Measurements from ENCODE around the gene MYBPHL.

The MYBPHL gene

DNA sequence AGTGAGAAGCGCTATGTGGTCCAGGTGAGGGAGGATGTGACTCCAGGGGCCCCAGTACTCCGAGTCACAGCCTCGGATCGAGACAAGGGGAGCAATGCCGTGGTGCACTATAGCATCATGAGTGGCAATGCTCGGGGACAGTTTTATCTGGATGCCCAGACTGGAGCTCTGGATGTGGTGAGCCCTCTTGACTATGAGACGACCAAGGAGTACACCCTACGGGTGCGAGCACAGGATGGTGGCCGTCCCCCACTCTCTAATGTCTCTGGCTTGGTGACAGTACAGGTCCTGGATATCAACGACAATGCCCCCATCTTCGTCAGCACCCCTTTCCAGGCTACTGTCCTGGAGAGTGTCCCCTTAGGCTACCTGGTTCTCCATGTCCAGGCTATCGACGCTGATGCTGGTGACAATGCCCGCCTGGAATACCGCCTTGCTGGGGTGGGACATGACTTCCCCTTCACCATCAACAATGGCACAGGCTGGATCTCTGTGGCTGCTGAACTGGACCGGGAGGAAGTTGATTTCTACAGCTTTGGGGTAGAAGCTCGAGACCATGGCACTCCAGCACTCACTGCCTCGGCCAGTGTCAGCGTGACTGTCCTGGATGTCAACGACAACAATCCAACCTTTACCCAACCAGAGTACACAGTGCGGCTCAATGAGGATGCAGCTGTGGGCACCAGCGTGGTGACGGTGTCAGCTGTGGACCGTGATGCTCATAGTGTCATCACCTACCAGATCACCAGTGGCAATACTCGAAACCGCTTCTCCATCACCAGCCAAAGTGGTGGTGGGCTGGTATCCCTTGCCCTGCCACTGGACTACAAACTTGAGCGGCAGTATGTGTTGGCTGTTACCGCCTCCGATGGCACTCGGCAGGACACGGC, 55.3 kb downstream of the MYBPHL start:
- no peak for DNase-seq

DNA sequence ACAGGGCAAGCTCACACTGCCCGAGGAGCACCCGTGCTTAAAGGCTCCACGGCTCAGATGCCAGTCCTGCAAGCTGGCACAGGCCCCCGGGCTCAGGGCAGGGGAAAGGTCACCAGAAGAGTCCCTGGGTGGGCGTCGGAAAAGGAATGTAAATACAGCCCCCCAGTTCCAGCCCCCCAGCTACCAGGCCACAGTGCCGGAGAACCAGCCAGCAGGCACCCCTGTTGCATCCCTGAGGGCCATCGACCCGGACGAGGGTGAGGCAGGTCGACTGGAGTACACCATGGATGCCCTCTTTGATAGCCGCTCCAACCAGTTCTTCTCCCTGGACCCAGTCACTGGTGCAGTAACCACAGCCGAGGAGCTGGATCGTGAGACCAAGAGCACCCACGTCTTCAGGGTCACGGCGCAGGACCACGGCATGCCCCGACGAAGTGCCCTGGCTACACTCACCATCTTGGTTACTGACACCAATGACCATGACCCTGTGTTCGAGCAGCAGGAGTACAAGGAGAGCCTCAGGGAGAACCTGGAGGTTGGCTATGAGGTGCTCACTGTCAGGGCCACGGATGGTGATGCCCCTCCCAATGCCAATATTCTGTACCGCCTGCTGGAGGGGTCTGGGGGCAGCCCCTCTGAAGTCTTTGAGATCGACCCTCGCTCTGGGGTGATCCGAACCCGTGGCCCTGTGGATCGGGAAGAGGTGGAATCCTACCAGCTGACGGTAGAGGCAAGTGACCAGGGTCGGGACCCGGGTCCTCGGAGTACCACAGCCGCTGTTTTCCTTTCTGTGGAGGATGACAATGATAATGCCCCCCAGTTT, 56.1 kb downstream of the MYBPHL start:
- no peak for DNase-seq

DNA sequence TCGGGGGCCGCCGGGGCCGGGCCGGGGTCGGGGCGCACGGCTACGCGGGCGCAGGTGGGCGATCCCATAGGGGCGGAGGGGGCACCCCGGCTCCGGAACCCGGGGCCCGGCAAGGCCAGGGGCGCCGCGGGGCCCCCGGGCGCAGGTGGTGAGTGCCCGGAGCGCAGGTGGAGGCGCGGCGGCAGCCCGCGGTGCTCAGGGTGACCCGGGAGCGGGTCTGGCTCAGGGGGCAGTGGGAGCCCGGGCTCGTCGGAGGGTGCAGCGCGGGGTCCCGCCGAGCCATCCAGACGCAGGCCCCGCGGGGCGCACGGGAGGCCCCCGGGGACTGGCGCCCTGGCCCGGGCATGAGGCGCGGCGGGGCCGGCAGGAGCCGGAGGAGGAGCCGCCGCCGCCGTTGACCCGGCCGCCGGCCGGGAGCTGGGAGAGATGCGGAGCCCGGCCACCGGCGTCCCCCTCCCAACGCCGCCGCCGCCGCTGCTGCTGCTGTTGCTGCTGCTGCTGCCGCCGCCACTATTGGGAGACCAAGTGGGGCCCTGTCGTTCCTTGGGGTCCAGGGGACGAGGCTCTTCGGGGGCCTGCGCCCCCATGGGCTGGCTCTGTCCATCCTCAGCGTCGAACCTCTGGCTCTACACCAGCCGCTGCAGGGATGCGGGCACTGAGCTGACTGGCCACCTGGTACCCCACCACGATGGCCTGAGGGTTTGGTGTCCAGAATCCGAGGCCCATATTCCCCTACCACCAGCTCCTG, 57.0 kb downstream of the MYBPHL start:
- peak; percentile 36 for DNase-seq

DNA sequence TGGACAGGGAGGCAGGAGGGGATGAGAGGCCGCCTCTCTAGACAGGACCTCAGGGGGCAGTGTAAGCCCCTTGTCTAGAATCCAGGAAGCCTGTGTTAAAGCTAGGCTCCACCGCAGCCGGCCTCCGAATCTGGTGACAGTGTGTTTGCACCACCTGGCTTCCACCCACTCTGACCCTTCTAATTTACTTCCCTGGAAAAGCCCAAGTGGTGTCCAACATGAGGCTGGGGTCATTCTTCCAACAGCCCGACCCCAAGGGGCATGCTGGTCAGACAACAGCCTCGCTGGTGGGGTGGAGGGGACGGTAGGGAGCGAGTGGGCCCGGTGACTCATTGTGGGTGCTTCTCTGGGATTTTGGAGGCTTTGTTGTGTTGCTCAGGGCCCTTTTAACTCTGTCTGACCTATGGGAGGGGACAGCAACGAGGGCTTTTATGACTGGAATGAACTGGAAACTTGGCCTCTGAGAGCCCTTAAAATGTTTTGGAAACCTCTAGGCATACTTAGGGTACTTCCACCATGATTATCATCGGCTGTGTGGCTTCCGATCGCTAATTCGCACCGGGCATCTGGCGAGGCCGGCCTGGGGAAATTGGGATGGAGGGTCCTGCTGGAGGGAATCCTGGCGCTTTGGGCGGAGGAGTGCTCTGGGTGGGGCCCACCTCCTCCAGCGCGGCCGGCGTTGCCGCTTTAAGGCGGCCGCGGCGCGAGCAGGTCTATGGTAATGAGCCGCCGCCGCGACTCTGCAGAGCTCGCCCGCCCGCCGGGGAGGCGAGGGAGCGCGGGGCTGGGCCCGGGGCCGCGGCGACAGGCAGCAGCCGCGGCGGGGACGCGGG, 57.8 kb downstream of the MYBPHL start, which contains the start of gene CELSR2:
Gene CELSR2, plus strand, starts transcription at position 743 of the 833 bp plus-strand sequence. CDS start 541 bp downstream, outside the sequence.
- DNase-seq = peak; percentile 91

DNA sequence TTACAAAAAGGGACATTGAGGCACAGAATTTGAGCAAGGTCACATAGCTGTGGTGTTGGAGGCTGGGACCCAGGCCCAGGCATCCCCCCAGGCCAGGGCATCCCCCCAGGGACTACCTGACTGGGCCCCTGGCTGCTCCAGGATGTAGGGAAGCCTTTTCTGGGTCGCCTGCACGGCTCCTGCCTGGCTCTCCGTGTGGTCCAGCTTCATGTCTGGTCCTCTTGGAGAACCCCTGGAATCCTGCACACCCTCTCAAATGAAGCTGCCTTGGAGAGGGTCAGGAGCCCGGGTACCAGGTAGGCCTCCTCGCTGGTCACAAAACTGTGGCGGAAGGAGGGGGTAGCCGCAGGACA, 58.4 kb downstream of the MYBPHL start:
- DNase-seq = no peak

DNA sequence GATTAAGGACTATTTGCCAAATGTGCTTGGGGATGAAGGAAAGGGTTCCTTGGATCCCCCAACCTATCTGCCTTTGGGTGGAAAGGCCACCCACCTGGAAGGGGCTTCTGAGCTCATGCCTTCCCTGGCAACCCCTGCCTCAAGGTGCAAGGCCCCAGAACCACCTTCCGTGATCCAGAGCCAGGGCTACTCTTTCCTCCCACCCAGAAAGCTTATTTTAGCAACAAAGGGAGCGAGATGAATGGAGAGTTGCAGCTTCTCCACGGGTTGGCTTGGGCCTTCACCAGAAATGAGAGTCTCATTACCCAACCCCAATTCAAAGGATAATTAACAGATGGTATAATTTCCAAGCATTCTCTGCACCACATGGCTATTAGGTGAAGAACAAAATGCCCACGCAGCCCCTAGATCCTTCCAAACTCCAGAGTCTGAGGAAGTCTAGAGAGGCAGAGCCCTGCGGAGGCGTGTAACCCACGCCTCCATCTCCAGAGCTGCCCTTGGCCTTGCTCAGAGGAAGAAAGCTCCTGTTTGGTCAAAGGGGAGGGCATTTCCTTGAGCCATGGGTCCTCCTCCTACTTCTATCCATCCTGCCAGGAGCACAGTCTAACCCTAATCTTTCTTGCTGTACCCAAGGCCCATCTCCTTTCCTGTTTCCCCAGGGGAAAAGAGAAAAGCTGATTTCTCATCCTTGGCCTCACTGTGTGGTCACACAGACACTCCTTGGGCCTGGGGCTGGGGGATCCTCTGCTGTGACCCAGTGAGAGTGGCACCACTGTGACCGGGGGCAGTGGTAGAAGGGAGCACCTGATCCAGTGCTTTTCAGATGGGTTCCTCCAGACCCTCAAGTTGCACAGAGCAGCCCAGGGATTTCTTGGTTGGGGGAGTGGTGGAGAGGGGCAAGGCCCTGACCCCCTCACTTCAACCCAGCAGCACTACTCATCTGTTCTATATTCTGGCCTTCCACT, 59.1 kb downstream of the MYBPHL start:
- DNase-seq = no peak

DNA sequence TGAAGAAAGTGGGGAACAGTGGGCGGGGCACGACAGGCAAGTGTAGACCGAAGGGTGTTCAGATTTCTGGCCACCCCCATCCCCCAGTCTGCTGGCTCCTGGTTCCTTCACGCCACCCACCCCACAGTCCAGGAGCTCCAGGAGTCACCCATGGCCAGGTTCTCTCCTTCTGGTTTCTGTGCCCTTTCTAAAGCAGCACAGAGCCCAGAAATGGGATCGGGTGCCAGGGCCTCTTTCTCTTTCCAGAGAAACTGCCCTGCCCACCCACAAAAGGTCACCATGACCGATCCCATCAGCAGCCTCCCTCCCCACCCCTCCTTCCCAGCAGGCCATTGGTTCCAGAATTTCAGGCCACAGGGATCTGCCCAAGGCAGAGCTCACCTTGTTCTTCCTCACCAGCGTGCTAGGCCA, 60.7 kb downstream of the MYBPHL start:
- no peak for DNase-seq

DNA sequence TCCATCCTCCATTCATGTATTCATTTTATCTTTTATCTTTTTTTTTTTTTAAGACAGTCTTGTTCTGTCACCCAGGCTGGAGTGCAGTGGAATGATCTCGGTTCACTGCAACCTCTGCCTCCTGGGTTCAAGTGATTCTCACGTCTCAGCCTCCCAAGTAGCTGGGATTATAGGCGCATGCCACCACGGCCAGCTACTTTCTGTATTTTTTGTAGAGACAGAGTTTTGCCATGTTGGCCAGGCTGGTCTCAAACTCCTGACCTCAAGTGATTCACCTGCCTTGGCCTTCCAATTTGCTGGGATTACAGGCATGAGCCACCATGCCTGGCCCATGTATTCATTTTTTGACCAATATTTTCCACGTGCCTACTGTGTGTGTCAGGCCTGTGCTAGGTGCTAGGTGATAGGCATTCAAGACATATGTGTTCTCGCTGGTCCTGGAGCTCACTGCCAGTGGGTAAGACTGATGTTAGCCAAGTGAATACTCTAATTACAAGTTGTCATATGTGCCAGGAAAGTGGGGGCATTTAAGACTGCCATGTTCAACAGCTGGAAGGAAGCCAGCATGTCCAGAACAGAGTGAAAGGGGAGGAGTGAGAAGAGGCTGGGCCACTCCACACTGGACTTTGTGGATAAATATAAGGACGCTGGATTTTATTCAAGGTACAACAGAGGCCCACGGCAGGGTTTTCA, 62.8 kb downstream of the MYBPHL start:
- DNase-seq = no peak

DNA sequence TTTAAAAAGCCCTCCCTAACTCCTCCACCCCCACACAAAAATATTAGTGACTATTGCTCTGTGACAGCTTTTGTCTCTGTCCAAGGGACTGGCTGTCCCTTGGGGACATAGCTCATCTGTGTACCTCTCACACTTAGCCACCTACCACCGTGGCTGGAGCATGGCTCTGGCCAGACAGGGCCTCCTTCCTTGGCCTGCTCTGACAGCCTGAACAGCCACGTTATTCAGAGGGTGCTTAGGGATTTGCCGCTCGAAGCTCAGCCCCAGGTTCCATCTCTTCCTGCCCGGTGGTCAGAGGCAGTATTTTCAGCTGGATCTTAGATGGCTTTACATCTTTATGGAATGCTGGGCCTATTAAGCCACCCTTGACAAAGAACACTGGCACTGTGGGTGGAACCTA, 63.6 kb downstream of the MYBPHL start:
- DNase-seq = peak; percentile 25

DNA sequence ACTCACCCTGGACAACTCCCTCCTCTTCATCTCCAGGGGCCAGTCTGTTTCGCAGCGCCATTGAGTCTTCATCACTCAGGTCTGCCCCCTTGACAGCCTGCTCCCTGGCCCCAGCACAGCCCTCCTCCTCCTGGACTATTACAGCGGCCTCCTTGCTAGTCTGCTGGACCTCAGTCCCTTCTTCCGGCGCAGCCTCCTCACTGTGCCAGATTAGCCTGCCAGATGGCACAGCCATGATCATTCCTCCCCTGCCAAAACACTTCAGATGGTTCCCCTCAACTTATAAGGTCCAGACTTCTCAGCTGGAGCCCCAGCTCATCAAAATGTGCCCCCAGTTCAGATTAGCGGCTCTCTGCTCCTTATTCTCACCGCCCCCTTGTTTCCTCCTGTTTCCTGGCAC, 64.4 kb downstream of the MYBPHL start:
- DNase-seq = peak; percentile 69
